PC-3 (cell line): ENCODE data around the gene EGFL7. TPM values are rescaled to one million over a fixed set of nuclear protein-coding genes. Genes with fewer than 3 reads are reported as not detected.

Experiments used
- ATAC-seq: fragments of 200-7000 bp; cut with Tn5 transposase; 2 replicates; pipeline ENCODE4 v1.9.1; 2020; ENCODE audit warnings: mild to moderate bottlenecking, moderate library complexity
- BruUV-seq: library from RNA; stranded (reverse); fragments of 400-500 nt; replicated peaks from 2 replicates; lab custom pipeline; 2021; lab: Mats Ljungman, UMichigan
- CTCF ChIA-PET: fragments of 300-600 bp; sonication (Branson Sonifier 250); formaldehyde crosslinking; loops from one replicate; lab custom pipeline; 2022; ENCODE audit warnings: antibody characterized with exemption; lab: Charles Lee
- POLR2A ChIA-PET: fragments of 300-600 bp; sonication (Branson Sonifier 250); formaldehyde crosslinking; loops from one replicate; lab custom pipeline; 2022; ENCODE audit warnings: antibody characterized with exemption; ENCODE audit not compliant: unreplicated experiment; lab: Charles Lee
- DNase-seq: peaks from one replicate; pipeline ENCODE4 v3.0.0-alpha.2; 2015
- H2AFZ ChIP-seq: fragments of 300-600 bp; sonication (generic); 2 replicates; pipeline ENCODE4 v1.6.0; 2016; ENCODE audit warnings: antibody characterized with exemption, low read length
- H3F3A ChIP-seq: fragments of 300-600 bp; sonication (generic); one replicate; pipeline ENCODE4 v1.6.0; 2017; ENCODE audit warnings: antibody characterized with exemption, low read length, control low read depth, mild to moderate bottlenecking; ENCODE audit not compliant: unreplicated experiment
- H3K27ac ChIP-seq: fragments of 300-600 bp; sonication (generic); 2 replicates; pipeline ENCODE4 v1.5.1; 2016; ENCODE audit warnings: mild to moderate bottlenecking, low read length
- H3K27me3 ChIP-seq: fragments of 300-600 bp; sonication (generic); 2 replicates; pipeline ENCODE4 v1.6.1; 2016; ENCODE audit warnings: low read length, mixed read lengths
- H3K36me3 ChIP-seq: fragments of 300-600 bp; sonication (generic); 2 replicates; pipeline ENCODE4 v1.6.1; 2016; ENCODE audit warnings: low read depth, mixed run types, low read length, mixed read lengths
- H3K4me1 ChIP-seq: fragments of 300-600 bp; sonication (generic); 2 replicates; pipeline ENCODE4 v1.5.1; 2016; ENCODE audit warnings: low read length; ENCODE audit not compliant: insufficient read depth
- H3K4me2 ChIP-seq: fragments of 300-600 bp; sonication (generic); 2 replicates; pipeline ENCODE4 v1.6.0; 2016; ENCODE audit warnings: low read length
- H3K4me3 ChIP-seq: fragments of 300-600 bp; sonication (generic); 2 replicates; pipeline ENCODE4 v1.5.1; 2016; ENCODE audit warnings: mild to moderate bottlenecking, low read length, mixed read lengths
- H3K79me2 ChIP-seq: fragments of 300-600 bp; sonication (generic); 2 replicates; pipeline ENCODE4 v1.6.1; 2017; ENCODE audit warnings: low read length, mixed read lengths
- H3K9ac ChIP-seq: fragments of 300-600 bp; sonication (generic); 2 replicates; pipeline ENCODE4 v1.6.0; 2016; ENCODE audit warnings: mild to moderate bottlenecking, low read length
- H3K9me2 ChIP-seq: fragments of 300-600 bp; sonication (generic); replicated peaks from 2 replicates; pipeline ENCODE4 v1.6.1; 2016; ENCODE audit warnings: mixed run types, low read length, mixed read lengths
- H3K9me3 ChIP-seq: fragments of 300-600 bp; sonication (generic); 2 replicates; pipeline ENCODE4 v1.6.1; 2016; ENCODE audit warnings: low read length, mixed read lengths
- H4K20me1 ChIP-seq: fragments of 300-600 bp; sonication (generic); 2 replicates; pipeline ENCODE4 v1.6.1; 2016; ENCODE audit warnings: low read length, mixed read lengths
- EZH2 ChIP-seq: fragments of 300-600 bp; sonication (generic); IDR thresholded peaks from one replicate; pipeline ENCODE4 v1.6.1; 2017; ENCODE audit warnings: antibody characterized with exemption, mild to moderate bottlenecking, low read length; ENCODE audit not compliant: unreplicated experiment
- EZH2phosphoT487 ChIP-seq: fragments of 300-600 bp; sonication (generic); IDR thresholded peaks from 2 replicates; pipeline ENCODE4 v1.6.1; 2018; ENCODE audit warnings: mild to moderate bottlenecking, antibody characterized with exemption, low read length, borderline replicate concordance
- intact Hi-C: fragments of 100-400 bp; cut with micrococcal nuclease; formaldehyde crosslinking; loops from 2 replicates; pipeline ENCODE4 v1.9.0; 2023
- total RNA-seq: library from RNA; depleted of rRNA; stranded (reverse); fragments of >200 nt; gene quantifications from 2 replicates; pipeline ENCODE4 v1.2.3, GENCODE V29; 2014
- TF ChIP-seq, protein P1 (sequence below): fragments of 300-600 bp; sonication (generic); conservative IDR thresholded peaks from 2 replicates; pipeline ENCODE4 v1.5.1; 2017; ENCODE audit warnings: antibody characterized with exemption, low read depth, mild to moderate bottlenecking, low read length

Gene EGFL7
- total RNA-seq, 1 experiment from 2014 or later = 23.1 TPM

DNA sequence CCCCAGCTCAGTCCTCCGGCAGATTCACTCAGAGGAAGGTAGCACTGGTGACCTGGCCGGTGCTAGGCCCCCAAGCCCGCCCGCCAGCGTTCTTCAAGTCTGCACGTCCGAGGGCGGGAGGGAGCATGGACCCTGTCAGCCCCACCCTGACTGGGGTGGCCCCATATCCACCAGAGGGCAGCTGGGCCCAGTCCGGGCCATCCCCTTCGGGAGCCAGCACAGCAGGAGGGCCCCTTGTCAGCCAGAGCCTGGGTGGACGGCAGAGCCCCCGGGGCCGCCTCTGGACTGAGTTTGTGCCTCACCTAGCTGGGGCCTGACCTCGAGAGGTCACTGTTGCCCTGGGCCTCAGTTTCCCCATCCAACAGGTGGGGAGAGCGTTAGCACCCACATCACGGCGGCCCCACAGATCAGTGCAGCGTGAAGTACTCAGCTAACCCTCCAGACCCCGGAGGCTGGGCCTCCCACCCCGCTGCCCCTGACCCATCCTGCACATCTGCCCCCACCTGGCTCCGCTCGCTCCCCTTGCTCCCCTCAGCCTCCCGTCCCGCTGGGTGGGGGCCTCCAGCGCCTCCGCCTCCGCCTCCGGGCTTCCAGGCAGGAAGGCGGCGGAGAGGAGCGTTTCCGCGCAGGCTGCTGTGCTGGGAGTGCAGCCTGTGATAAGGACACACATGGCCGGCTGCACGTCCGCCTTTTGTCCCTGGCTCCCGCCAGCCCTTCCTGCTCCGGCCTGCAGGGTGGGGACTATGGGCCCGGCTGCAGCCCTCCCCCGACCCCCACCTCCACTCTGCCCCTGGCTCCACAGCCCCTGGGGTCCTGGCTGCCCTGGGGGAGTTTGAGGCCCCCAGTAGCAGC lies 16.6 kb upstream of the EGFL7 start:
- Histone ChIP-seq H3K4me2 (no peak overlapping the region), H3K9me3 (no peaks in the 10 kb centered on the region), H3K4me1 (peaks cover 5% of the 10 kb centered on the region), H2AFZ (no peak overlapping the region), H3K9ac (no peak overlapping the region), H3K27me3 (no peaks in the 10 kb centered on the region), H3K9me2 (no peaks in the 10 kb centered on the region), H3K36me3 (no peaks in the 10 kb centered on the region), H3K79me2 (no peaks in the 10 kb centered on the region), H3F3A (no peaks in the 10 kb centered on the region), H3K27ac (no peak overlapping the region), H4K20me1 (no peaks in the 10 kb centered on the region), H3K4me3 (no peak overlapping the region)
- POLR2A ChIA-PET = no interaction called here
- TF ChIP-seq, protein P1, sequence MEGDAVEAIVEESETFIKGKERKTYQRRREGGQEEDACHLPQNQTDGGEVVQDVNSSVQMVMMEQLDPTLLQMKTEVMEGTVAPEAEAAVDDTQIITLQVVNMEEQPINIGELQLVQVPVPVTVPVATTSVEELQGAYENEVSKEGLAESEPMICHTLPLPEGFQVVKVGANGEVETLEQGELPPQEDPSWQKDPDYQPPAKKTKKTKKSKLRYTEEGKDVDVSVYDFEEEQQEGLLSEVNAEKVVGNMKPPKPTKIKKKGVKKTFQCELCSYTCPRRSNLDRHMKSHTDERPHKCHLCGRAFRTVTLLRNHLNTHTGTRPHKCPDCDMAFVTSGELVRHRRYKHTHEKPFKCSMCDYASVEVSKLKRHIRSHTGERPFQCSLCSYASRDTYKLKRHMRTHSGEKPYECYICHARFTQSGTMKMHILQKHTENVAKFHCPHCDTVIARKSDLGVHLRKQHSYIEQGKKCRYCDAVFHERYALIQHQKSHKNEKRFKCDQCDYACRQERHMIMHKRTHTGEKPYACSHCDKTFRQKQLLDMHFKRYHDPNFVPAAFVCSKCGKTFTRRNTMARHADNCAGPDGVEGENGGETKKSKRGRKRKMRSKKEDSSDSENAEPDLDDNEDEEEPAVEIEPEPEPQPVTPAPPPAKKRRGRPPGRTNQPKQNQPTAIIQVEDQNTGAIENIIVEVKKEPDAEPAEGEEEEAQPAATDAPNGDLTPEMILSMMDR = no peak
- TF ChIP-seq EZH2phosphoT487 (no peak), EZH2 (no peak)
- CTCF ChIA-PET = no interaction called here
- no TSS peak for BruUV-seq
- intact Hi-C loops = no loop called here
- ATAC-seq (no peak), DNase-seq (no peak)

DNA sequence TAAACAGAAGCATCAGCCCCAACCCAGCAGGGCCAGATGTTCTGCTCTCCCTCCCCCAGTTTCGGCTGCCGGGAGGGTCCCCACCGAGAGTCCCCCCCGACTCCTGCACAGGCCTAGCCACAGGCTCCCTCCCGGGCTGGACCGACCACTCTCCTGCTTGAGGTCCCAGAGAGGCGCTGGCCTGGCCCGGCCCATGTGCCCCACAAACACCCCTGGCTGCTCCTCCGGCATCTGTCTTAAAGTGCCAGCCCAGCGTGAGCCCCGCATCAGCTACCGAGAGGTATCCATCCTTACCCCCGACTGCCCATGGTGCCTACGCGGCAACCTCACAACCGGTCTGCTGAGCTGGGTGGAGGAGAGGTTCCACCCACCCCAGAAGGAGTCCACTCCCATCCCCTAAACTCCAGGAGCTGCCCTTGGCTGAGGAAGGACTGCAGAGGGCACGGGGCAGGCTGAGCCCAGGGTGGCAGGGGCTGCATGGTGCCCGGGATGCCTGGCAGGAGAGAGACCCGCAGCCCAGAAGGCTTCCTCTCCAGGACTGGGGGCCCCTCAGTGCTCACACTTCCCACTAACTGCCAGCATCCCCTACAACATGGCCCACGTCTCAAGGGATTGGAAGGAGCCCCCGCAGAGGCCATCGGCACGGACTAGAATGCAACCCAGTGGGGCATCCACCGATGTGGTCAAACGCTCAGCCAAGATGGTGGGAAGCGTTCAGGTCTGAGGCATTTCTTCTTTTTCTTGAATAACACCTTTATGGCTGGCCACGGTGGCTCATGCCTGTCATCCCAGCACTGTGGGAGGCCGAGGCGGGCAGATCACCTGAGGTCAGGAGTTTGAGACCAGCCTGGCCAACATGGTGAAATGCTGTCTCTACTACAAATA lies 15.6 kb upstream of the EGFL7 start:
- H3K9ac ChIP-seq = no peak overlapping the region
- H3K79me2 ChIP-seq = no peaks in the 10 kb centered on the region
- CTCF ChIA-PET = no interaction called here
- H3F3A ChIP-seq = no peaks in the 10 kb centered on the region
- H3K4me1 ChIP-seq = peaks cover 5% of the 10 kb centered on the region
- no peak overlapping the region for H3K4me2 ChIP-seq
- TF ChIP-seq EZH2 (no peak), EZH2phosphoT487 (no peak)
- TF ChIP-seq, protein P1 = no peak
- no peaks in the 10 kb centered on the region for H3K9me3 ChIP-seq
- DNase-seq (no peak), ATAC-seq (no peak)
- no peak overlapping the region for H3K27ac ChIP-seq
- H3K4me3 ChIP-seq = no peak overlapping the region
- POLR2A ChIA-PET = no interaction called here
- H4K20me1 ChIP-seq = no peaks in the 10 kb centered on the region
- intact Hi-C loops = no loop called here
- H3K9me2 ChIP-seq = no peaks in the 10 kb centered on the region
- H2AFZ ChIP-seq = no peak overlapping the region
- no peaks in the 10 kb centered on the region for H3K27me3 ChIP-seq
- no peaks in the 10 kb centered on the region for H3K36me3 ChIP-seq
- BruUV-seq = no TSS peak
